ENCODE data around the gene RNF113A. TPM values are rescaled to one million over a fixed set of nuclear protein-coding genes. Genes with fewer than 3 reads are reported as not detected.

Gene RNF113A
- 10 to 100 TPM in 2 of 4 donors, 1 to 10 TPM in 2; 1.9 to 16.7 (median 10.1) TPM for total RNA-seq

DNA sequence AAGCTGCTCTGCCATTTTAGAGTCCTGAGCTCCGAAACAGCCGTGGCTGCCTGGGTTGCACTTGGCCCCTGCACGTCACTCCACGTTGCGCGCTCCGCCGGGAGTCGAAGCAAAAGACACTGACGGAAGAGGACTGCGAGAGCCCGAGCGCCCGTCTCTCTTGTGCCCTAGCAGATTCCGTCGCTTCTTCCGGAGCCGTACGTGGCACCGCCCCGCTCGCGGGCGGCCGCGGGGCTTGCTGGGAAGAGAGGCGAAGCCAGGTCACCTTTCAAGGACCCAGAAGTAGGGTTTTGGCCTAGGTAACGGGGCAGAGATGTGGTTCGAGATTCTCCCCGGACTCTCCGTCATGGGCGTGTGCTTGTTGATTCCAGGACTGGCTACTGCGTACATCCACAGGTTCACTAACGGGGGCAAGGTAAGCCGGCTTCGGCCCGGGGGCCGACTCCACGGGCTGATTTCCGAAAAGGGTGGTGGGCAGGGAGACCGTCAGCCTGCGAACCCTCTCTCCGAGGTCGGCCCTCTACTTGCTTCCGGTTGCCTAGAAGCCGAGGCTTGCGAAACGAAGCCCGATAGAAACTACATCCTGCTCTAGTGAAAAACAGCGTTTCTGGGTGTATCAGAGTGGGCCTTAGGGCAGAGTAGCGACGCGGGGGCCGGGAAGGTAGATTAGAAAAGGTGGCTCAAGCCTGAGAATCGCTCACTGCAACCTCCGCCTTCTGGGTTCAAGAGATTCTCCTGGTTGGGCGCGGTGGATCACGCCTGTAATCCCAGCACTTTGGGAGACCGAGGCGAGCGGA lies at the start of gene RNF113A, which contains the start of gene NDUFA1:
TSS of gene RNF113A (minus strand) at position 135 of the 797 bp plus-strand sequence. CDS start at position 15, 120 bp downstream.
TSS of gene NDUFA1 (plus strand) at position 234 of the 797 bp plus-strand sequence. CDS start at position 314, 80 bp downstream.
- Histone ChIP-seq H3K27ac (peak within 1 kb of the TSS; percentile 90 to 97 (median 96)), H3K4me3 (peak within 1 kb of the TSS; percentile 45 to 71 (median 62)), H3K36me3 (no peaks in the 10 kb centered on the region), H3K9me3 (no peaks in the 10 kb centered on the region), H3K4me1 (peaks cover 0 to 24% (median 4%) of the 10 kb centered on the region in 4 donors), H3K27me3 (no peaks in the 10 kb centered on the region)
- TF ChIP-seq POLR2AphosphoS5 (IDR thresholded peaks at IDR 0.05) (peak; percentile 89 to 95 (median 94)), POLR2A (IDR thresholded peaks at IDR 0.05) (peak; percentile 93), EP300 (IDR thresholded peaks at IDR 0.05; ENCODE audit: low read depth) (no peak)
- TF ChIP-seq, protein P1, sequence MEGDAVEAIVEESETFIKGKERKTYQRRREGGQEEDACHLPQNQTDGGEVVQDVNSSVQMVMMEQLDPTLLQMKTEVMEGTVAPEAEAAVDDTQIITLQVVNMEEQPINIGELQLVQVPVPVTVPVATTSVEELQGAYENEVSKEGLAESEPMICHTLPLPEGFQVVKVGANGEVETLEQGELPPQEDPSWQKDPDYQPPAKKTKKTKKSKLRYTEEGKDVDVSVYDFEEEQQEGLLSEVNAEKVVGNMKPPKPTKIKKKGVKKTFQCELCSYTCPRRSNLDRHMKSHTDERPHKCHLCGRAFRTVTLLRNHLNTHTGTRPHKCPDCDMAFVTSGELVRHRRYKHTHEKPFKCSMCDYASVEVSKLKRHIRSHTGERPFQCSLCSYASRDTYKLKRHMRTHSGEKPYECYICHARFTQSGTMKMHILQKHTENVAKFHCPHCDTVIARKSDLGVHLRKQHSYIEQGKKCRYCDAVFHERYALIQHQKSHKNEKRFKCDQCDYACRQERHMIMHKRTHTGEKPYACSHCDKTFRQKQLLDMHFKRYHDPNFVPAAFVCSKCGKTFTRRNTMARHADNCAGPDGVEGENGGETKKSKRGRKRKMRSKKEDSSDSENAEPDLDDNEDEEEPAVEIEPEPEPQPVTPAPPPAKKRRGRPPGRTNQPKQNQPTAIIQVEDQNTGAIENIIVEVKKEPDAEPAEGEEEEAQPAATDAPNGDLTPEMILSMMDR (IDR thresholded peaks at IDR 0.05) = no peak
- in situ Hi-C loops (cut with MboI; ENCODE audit: low pct_ligation_motif_present in 1 of 4, low pct_unique_long_range_greater_than_20kb in 1 of 4, low sequenced_read_pairs in 3 of 4) (no loop called here), intact Hi-C loops (cut with DNase I; ENCODE audit: low total_unique reads) (no loop called here)
- peak; percentile 89 for DNase-seq
- 51% methylated on average over 62 of the region's 62 CpGs; no CpG with 5 or more reads in 1 of the 2 donors for WGBS, 2 donors (ENCODE audit: low coverage in 1 of 2)

DNA sequence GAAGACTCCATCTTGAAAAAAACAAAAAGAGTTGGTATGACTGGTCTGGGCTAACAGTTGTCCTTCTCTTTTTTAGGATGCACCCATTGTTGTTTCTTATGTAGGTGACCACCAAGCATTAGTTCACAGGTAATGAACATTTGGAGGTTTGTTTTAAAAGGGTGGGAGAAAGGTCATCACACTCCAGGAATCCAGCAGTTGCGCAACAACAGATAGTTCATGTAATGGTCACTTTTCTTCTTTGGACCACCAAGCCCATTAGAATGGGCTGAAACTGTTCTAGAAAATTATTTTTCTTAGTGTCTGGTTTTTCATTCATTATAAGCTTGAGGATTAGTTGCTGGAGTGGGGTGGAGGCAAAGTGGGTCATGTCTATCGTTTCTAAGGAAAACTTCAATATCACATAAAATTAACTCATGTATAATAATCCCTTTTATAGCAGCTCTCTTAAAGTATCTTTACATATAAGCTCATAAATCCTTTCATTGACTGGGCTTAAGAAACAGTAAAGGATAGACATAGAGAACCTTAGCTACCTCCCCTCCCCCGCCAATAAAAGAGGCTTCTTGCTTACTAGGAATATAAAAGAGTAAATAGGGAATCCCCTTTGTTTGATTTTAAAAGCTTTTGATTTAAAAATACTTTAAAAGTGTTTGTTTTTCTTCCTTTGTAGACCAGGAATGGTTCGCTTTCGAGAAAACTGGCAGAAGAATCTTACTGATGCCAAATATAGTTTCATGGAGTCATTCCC lies 48.5 kb upstream of the RNF113A start:
- intact Hi-C loops (cut with DNase I; ENCODE audit: low total_unique reads) = no loop called here
- Histone ChIP-seq H3K9me3 (no peaks in the 10 kb centered on the region), H3K36me3 (no peaks in the 10 kb centered on the region), H3K27me3 (no peaks in the 10 kb centered on the region), H3K27ac (no peak overlapping the region), H3K4me1 (no peaks in the 10 kb centered on the region), H3K4me3 (no peak overlapping the region)
- DNase-seq = no peak
- 82 to 100% methylated on average over 2 to 5 of the region's 5 CpGs for WGBS, 2 donors (ENCODE audit: low coverage in 1 of 2)
- in situ Hi-C loops (cut with MboI; ENCODE audit: low pct_ligation_motif_present in 1 of 4, low pct_unique_long_range_greater_than_20kb in 1 of 4, low sequenced_read_pairs in 3 of 4) = no loop called here
- TF ChIP-seq POLR2A (IDR thresholded peaks at IDR 0.05) (no peak), POLR2AphosphoS5 (IDR thresholded peaks at IDR 0.05) (no peak), EP300 (IDR thresholded peaks at IDR 0.05; ENCODE audit: low read depth) (no peak)
- TF ChIP-seq, protein P1 (IDR thresholded peaks at IDR 0.05) = no peak

DNA sequence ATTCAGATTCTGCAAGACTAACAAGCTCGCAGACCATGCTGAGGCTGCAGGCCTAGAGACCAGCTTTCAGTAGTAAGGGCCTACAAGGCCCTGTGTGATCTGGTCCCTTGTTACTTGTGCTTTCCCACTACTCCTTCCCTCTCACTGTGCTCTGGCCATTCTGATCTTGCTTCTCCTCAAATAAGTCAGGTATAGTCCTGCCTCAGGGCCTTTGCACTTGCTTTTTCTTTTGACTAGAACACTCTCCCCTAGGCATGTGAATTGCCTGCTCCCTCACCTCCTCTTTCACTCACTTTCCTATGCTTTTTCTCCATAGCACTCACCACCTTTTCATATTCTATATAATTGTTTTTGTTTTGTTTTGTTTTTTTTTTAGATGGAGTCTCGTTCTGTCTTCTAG lies 46.3 kb upstream of the RNF113A start:
- Histone ChIP-seq H3K9me3 (no peaks in the 10 kb centered on the region), H3K27ac (no peak overlapping the region), H3K36me3 (no peaks in the 10 kb centered on the region), H3K4me3 (no peak overlapping the region), H3K4me1 (no peaks in the 10 kb centered on the region), H3K27me3 (no peaks in the 10 kb centered on the region)
- WGBS, 2 donors (ENCODE audit: low coverage in 1 of 2) = 86% methylated on average over 2 of the region's 2 CpGs; no CpG with 5 or more reads in 1 of the 2 donors
- no peak for DNase-seq
- in situ Hi-C loops (cut with MboI; ENCODE audit: low pct_ligation_motif_present in 1 of 4, low pct_unique_long_range_greater_than_20kb in 1 of 4, low sequenced_read_pairs in 3 of 4) (no loop called here), intact Hi-C loops (cut with DNase I; ENCODE audit: low total_unique reads) (no loop called here)
- TF ChIP-seq, protein P1 (IDR thresholded peaks at IDR 0.05) = no peak
- TF ChIP-seq EP300 (IDR thresholded peaks at IDR 0.05; ENCODE audit: low read depth) (no peak), POLR2AphosphoS5 (IDR thresholded peaks at IDR 0.05) (no peak), POLR2A (IDR thresholded peaks at IDR 0.05) (no peak)

DNA sequence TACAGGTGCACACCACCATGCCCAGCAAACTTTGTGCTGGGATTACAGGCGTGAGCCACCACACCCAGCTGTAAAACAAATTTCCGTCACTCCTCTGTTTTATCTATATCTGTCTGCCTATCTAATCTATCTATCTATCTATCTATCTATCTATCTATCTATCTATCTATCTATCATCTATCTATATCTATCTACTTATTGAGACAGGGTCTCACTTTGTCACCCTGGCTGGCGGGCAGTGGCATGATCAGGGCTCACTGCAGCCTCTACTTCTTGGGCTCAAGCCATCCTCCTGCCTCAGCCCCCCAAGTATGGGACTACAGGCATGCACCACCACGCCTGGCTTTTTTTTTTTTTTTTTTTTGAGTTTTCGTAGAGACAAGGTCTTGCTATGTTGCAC lies 44.8 kb upstream of the RNF113A start:
- WGBS, 2 donors (ENCODE audit: low coverage in 1 of 2) = 68% methylated on average over 5 of the region's 5 CpGs; no CpG with 5 or more reads in 1 of the 2 donors
- no peaks in the 10 kb centered on the region for H3K9me3 ChIP-seq
- no peaks in the 10 kb centered on the region for H3K27me3 ChIP-seq
- H3K27ac ChIP-seq = no peak overlapping the region
- in situ Hi-C loops (cut with MboI; ENCODE audit: low pct_ligation_motif_present in 1 of 4, low pct_unique_long_range_greater_than_20kb in 1 of 4, low sequenced_read_pairs in 3 of 4) = no loop called here
- H3K36me3 ChIP-seq = no peaks in the 10 kb centered on the region
- H3K4me3 ChIP-seq = no peak overlapping the region
- no peak for TF ChIP-seq POLR2AphosphoS5 (IDR thresholded peaks at IDR 0.05)
- no peak for TF ChIP-seq EP300 (IDR thresholded peaks at IDR 0.05; ENCODE audit: low read depth)
- intact Hi-C loops (cut with DNase I; ENCODE audit: low total_unique reads) = no loop called here
- H3K4me1 ChIP-seq = no peaks in the 10 kb centered on the region
- DNase-seq = no peak
